ENCODE measurements around the gene DNMT1.
"Not testable (repeated sequence)": the region's sequence is repeated elsewhere in the genome, so short reads cannot be mapped to it uniquely, and the experiment has no call there.

The DNMT1 gene

GRCh38 chr19:10194500-10195198 is at the start of gene DNMT1:
Gene DNMT1, minus strand, starts transcription at chr19:10194953. Its CDS starts 54 bp downstream, at chr19:10194899.
- DNase-seq, result peak; percentile 92 to 93

GRCh38 chr19:10243606-10244005 is 48.9 kb upstream of the DNMT1 start:
- DNase-seq, result no peak

- DNase-seq, result not testable (repeated sequence)
Measured at GRCh38 chr19:10241826-10242449, 47.2 kb upstream of the DNMT1 start.

- DNase-seq, result peak; percentile 89 to 96
Measured at GRCh38 chr19:10238172-10238783, 43.5 kb upstream of the DNMT1 start.

GRCh38 chr19:10237702-10238101 is 42.9 kb upstream of the DNMT1 start:
- peak; percentile 41 to 71 for DNase-seq

GRCh38 chr19:10235409-10235808 is 40.7 kb upstream of the DNMT1 start:
- not testable (repeated sequence) for DNase-seq

- DNase-seq, result no peak
Measured at GRCh38 chr19:10235003-10235402, 40.2 kb upstream of the DNMT1 start.

GRCh38 chr19:10233946-10234345 is 39.2 kb upstream of the DNMT1 start:
- DNase-seq, result no peak

- DNase-seq, result no peak
Measured at GRCh38 chr19:10231612-10232228, 37.0 kb upstream of the DNMT1 start.

- peak in 1 of 2 experiments; percentile 60 for DNase-seq
Measured at GRCh38 chr19:10230861-10231611, 36.3 kb upstream of the DNMT1 start, which contains the start of gene S1PR2. Gene S1PR2, minus strand, starts transcription at chr19:10231331. Its CDS starts 6,426 bp downstream, at chr19:10224905.

GRCh38 chr19:10230173-10230860 is 35.6 kb upstream of the DNMT1 start:
- no peak for DNase-seq

GRCh38 chr19:10228920-10229319 is 34.2 kb upstream of the DNMT1 start:
- peak; percentile 54 to 61 for DNase-seq

GRCh38 chr19:10228393-10228792 is 33.6 kb upstream of the DNMT1 start:
- no peak for DNase-seq

- no peak for DNase-seq
Measured at GRCh38 chr19:10227026-10227971, 32.5 kb upstream of the DNMT1 start.

GRCh38 chr19:10226376-10227025 is 31.7 kb upstream of the DNMT1 start:
- no peak for DNase-seq

GRCh38 chr19:10226021-10226375 is 31.2 kb upstream of the DNMT1 start:
- DNase-seq, result no peak

GRCh38 chr19:10224337-10224736 is 29.6 kb upstream of the DNMT1 start:
- DNase-seq, result no peak

- no peak for DNase-seq
Measured at GRCh38 chr19:10223488-10224213, 28.9 kb upstream of the DNMT1 start.

- no peak for DNase-seq
Measured at GRCh38 chr19:10222201-10222890, 27.6 kb upstream of the DNMT1 start.

All from SHP77 (cell line).